Midbrain (tissue), 1 donor: ENCODE data around the gene OR4A15.

Experiments used
- DNase-seq: peaks from one replicate; lab custom pipeline; 2025; lab: John Stamatoyannopoulos, UW

OR4A15 gene

GRCh38 chr11:55367674-55368073 lies at the start of gene OR4A15:
Gene OR4A15, plus strand, starts transcription at chr11:55367974. Its CDS starts 0 bp downstream, at chr11:55367974.
- no peak for DNase-seq

GRCh38 chr11:55324500-55324899 lies 43.3 kb upstream of the OR4A15 start:
- DNase-seq, result no peak

DNA sequence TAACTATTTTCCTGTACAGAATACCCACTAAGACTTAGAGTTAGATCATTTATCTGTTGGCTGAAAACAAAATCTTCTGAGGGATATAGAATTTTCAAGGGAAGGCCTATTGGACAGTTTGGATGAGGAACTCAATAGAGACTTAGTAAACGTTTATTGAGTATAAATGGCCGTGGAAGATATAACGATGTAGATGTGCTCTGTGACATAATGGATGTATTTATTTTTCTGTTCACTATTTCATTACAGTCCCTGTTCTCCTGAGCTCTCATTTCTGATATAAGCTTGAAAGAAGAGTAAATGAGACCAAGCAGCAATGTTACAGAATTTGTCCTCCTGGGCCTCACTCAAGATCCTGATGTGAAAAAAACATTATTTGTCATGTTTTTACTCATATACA lies 24.9 kb upstream of the OR4A15 start, which contains the start of gene OR4A16:
TSS of gene OR4A16 (plus strand) at position 301 of the 400 bp plus-strand sequence. CDS start at position 301, 0 bp downstream.
- no peak for DNase-seq

- DNase-seq, result no peak
Measured at GRCh38 chr11:55345306-55345705, 22.5 kb upstream of the OR4A15 start.

DNA sequence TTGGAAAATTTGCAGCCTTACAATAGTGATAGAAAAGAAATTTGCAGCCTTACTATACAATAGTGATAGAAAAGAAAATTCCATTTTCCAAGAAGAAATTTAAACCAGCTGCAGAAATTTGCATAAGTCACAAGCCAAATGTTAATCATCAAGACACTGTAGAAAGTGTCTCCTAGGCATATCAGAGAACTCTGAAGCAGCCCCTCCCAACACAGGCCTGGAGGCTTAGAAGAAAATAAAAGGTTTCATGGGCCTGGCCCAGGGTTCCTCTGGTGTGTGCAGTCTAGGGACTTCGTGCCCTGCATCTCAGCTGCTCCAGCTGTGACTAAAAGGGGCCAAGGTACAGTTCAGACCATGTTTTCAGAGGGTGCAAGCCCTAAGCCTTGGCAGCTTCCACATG lies 18.7 kb upstream of the OR4A15 start:
- no peak for DNase-seq

GRCh38 chr11:55357560-55358184 lies 10.1 kb upstream of the OR4A15 start:
- no peak for DNase-seq

DNA sequence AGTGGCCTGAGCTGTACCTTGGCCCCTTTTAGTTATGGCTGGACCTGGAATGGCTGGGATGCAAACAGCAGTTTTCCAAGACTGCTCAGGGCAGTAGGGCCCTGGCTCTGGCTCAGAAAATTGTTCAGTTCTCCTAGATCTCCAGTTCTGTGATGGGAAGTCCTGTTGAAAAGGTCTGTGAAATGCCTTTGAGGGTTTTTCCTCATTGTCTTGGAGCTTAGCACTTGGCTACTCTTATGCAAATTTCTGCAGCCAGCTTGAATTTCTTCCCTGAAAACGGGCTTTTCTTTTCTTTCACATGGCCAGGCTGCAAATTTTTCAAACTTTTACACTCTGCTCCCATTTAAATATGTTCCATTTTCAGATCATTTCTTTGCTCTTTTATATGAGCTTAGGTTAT lies 33.2 kb downstream of the OR4A15 start:
- DNase-seq, result no peak
